Adrenal gland (tissue), 12 donors: ENCODE measurements around the gene SCN1A. TPM values are rescaled to one million over a fixed set of nuclear protein-coding genes. Genes with fewer than 3 reads are reported as not detected.

ENCODE experiments used
- DNase-seq, 7 donors: peaks; one replicate each; pipeline ENCODE4 v3.0.0-alpha.2; 2019 to 2020
- H3K27ac ChIP-seq, 5 donors: fragments of 200-600 bp; sonication (generic) in 4 of 5; 1 replicate in 3 of 5; 2 replicates in 2 of 5; pipeline versions ENCODE4 v1.5.1 to v1.8.0; 2016 to 2020; ENCODE audit warnings: mild to moderate bottlenecking in 1 of 5
- H3K27me3 ChIP-seq: fragments of 200-600 bp; 2 replicates; pipeline ENCODE4 v1.8.0; 2021
- H3K36me3 ChIP-seq, 2 donors: fragments of 200-600 bp; replicated peaks in 1 of 2; 1 replicate in 1 of 2; 2 replicates in 1 of 2; pipeline versions ENCODE4 v1.5.1 to v1.8.0; 2018 to 2022
- H3K4me1 ChIP-seq, 2 donors: fragments of 200-600 bp; replicated peaks in 1 of 2; 1 replicate in 1 of 2; 2 replicates in 1 of 2; pipeline versions ENCODE4 v1.5.1 to v1.8.0; 2018 to 2021
- H3K4me3 ChIP-seq, 4 donors: fragments of 200-600 bp; sonication (generic) in 3 of 4; one replicate each; pipeline ENCODE4 v1.5.1; 2016 to 2018
- H3K9me3 ChIP-seq, 3 donors: fragments of 200-600 bp; sonication (generic) in 1 of 3; replicated peaks in 1 of 3; 1 replicate in 2 of 3; 2 replicates in 1 of 3; pipeline versions ENCODE4 v1.5.1 to v1.8.0; 2016 to 2021
- CTCF ChIP-seq, 6 experiments: fragments of 450-650 bp in 4 of 6; fragments of 200-600 bp in 2 of 6; sonication (generic) in 1 of 6; IDR thresholded peaks; 1 replicate in 5 of 6; 2 replicates in 1 of 6; pipeline versions ENCODE4 v1.5.1 to v1.8.0; 2016 to 2021; ENCODE audit warnings: antibody characterized with exemption in 6 of 6, mild to moderate bottlenecking in 2 of 6, moderate library complexity in 1 of 6
- POLR2A ChIP-seq, 2 donors: fragments of 450-650 bp; IDR thresholded peaks; one replicate each; pipeline ENCODE4 v1.6.1; 2017; ENCODE audit warnings: antibody characterized with exemption in 2 of 2, mild to moderate bottlenecking in 2 of 2, moderate library complexity in 1 of 2
- WGBS, 4 donors: extraction: QIAGEN DNeasy Blood & Tissue Kit in 2 of 4; methylation state at CpG; one replicate each; pipeline versions ENCODE4 v1.1.5 to v1.1.7; 2013 to 2017; 5-methylcytosine and 5-hydroxymethylcytosine counted together
- intact Hi-C, 2 donors: fragments of 100-400 bp; cut with DNase I; formaldehyde crosslinking; loops; one replicate each; pipeline versions ENCODE4 v1.14.1 to v1.15.0; 2022 to 2023
- polyA plus RNA-seq, 3 donors: library from polyadenylated mRNA; stranded (reverse); fragments of 200-250 nt in 2 of 3; fragments of 350-450 nt in 1 of 3; fragmentation: Illumina TruSeq in 1 of 3; extraction: RNeasy Lipid Tissue Mini Kit (QIAGEN cat#74804) in 1 of 3; gene quantifications; one replicate each; pipeline ENCODE4 v1.2.3, GENCODE V29; 2013 to 2014
- total RNA-seq, 9 donors: library from RNA; depleted of rRNA in 4 of 9; stranded (reverse); fragments of >200 nt in 4 of 9; fragments of 120-200 nt in 1 of 9; fragmentation: NEBNext Ultra II Directional in 1 of 9; extraction: Animal tissue kit (Norgen Biotek cat#: 25700) in 1 of 9; gene quantifications; one replicate each; pipeline versions ENCODE4 v1.1.0 to v1.2.4, GENCODE V29; 2013 to 2023
- donor health status: healthy with polysubstance abuse.
- donor health status: Bipolar disorder and iron deficiency.
- donor health status: DM: yes; HTN: yes; CAD: no.
- donor health status: DM: no; HTN: no; CAD: no.
- donor health status: DM: no; HTN: no; CAD: no.
- donor health status: DM: yes; HTN: yes; CAD: no.

The SCN1A gene
- total and polyA plus RNA-seq, 12 donors: 0.07 to 8.9 (median 0.22) TPM; not detected in 4

GRCh38 chr2:166117491-166117890 is 10.3 kb downstream of the SCN1A start:
- Histone ChIP-seq H3K4me1 (no peaks in the 10 kb centered on the region), H3K4me3 (no peak overlapping the region), H3K36me3 (no peaks in the 10 kb centered on the region), H3K27ac (no peak overlapping the region), H3K27me3 (no peaks in the 10 kb centered on the region), H3K9me3 (peaks cover 0 to 4% (median 0%) of the 10 kb centered on the region in 3 donors)
- TF ChIP-seq CTCF (IDR thresholded peaks at IDR 0.05) (no peak), POLR2A (IDR thresholded peaks at IDR 0.05) (no peak)
- intact Hi-C loops: no loop called here
- WGBS, 4 donors: 83 to 96% (median 91%) methylated on average over 6 of the region's 6 CpGs
- no peak for DNase-seq

- Histone ChIP-seq H3K4me3 (no peak overlapping the region), H3K9me3 (peaks cover 0 to 4% (median 0%) of the 10 kb centered on the region in 3 donors), H3K27ac (no peak overlapping the region), H3K4me1 (no peaks in the 10 kb centered on the region), H3K36me3 (no peaks in the 10 kb centered on the region), H3K27me3 (no peaks in the 10 kb centered on the region)
- intact Hi-C loops: no loop called here
- DNase-seq: no peak
- TF ChIP-seq POLR2A (IDR thresholded peaks at IDR 0.05): no peak
- no peak for TF ChIP-seq CTCF (IDR thresholded peaks at IDR 0.05)
- 72 to 87% (median 80%) methylated on average over 4 of the region's 4 CpGs for WGBS, 4 donors
These were observed 12.2 kb downstream of the SCN1A start for GRCh38 chr2:166115589-166115988.

GRCh38 chr2:166112193-166112605 is 15.6 kb downstream of the SCN1A start:
- H3K4me3 ChIP-seq: no peak overlapping the region
- intact Hi-C loops: no loop called here
- no peak for TF ChIP-seq POLR2A (IDR thresholded peaks at IDR 0.05)
- no peak for TF ChIP-seq CTCF (IDR thresholded peaks at IDR 0.05)
- DNase-seq: no peak
- no peak overlapping the region for H3K27ac ChIP-seq
- H3K9me3 ChIP-seq: no peaks in the 10 kb centered on the region
- no peaks in the 10 kb centered on the region for H3K27me3 ChIP-seq
- WGBS, 4 donors: 68 to 75% (median 74%) methylated on average over 1 of the region's 1 CpG
- H3K4me1 ChIP-seq: no peaks in the 10 kb centered on the region
- H3K36me3 ChIP-seq: no peaks in the 10 kb centered on the region

GRCh38 chr2:166106431-166107015 is 21.3 kb downstream of the SCN1A start:
- Histone ChIP-seq H3K36me3 (no peaks in the 10 kb centered on the region), H3K4me3 (no peak overlapping the region), H3K27me3 (no peaks in the 10 kb centered on the region), H3K27ac (no peak overlapping the region), H3K4me1 (no peaks in the 10 kb centered on the region), H3K9me3 (no peaks in the 10 kb centered on the region)
- TF ChIP-seq POLR2A (IDR thresholded peaks at IDR 0.05): no peak
- peak in 2 of 6 experiments; percentile 9 to 30 for TF ChIP-seq CTCF (IDR thresholded peaks at IDR 0.05)
- intact Hi-C loops: no loop called here
- 52 to 61% (median 57%) methylated on average over 7 of the region's 7 CpGs for WGBS, 4 donors
- no peak for DNase-seq
